ENCODE results near the gene SLC5A4. TPM values are rescaled to one million over a fixed set of nuclear protein-coding genes. Genes with fewer than 3 reads are reported as not detected.
"Not testable (repeated sequence)": the region's sequence is repeated elsewhere in the genome, so short reads cannot be mapped to it uniquely, and the experiment has no call there.

The SLC5A4 gene
- total RNA-seq, 1 experiment from 2014 or later, result not detected

GRCh38 chr22:32199961-32200360 is 55.2 kb downstream of the SLC5A4 start:
- DNase-seq (ENCODE audit: low spot score), result no peak

GRCh38 chr22:32199341-32199740 is 55.8 kb downstream of the SLC5A4 start:
- no peak for DNase-seq (ENCODE audit: low spot score)

- not testable (repeated sequence) for DNase-seq (ENCODE audit: low spot score)
Observed at GRCh38 chr22:32197553-32198226, 57.5 kb downstream of the SLC5A4 start.

GRCh38 chr22:32195900-32196299 is 59.2 kb downstream of the SLC5A4 start:
- not testable (repeated sequence) for DNase-seq (ENCODE audit: low spot score)

- DNase-seq (ENCODE audit: low spot score), result not testable (repeated sequence)
Observed at GRCh38 chr22:32193346-32193745, 61.8 kb downstream of the SLC5A4 start.

GRCh38 chr22:32191021-32191420 is 64.1 kb downstream of the SLC5A4 start:
- DNase-seq (ENCODE audit: low spot score), result not testable (repeated sequence)

- DNase-seq (ENCODE audit: low spot score), result no peak
Observed at GRCh38 chr22:32185821-32186220, 69.3 kb downstream of the SLC5A4 start.

- DNase-seq (ENCODE audit: low spot score), result no peak
Observed at GRCh38 chr22:32183625-32184024, 71.5 kb downstream of the SLC5A4 start.

GRCh38 chr22:32181043-32181442 is 74.1 kb downstream of the SLC5A4 start:
- no peak for DNase-seq (ENCODE audit: low spot score)

GRCh38 chr22:32177221-32177765 is 77.9 kb downstream of the SLC5A4 start:
- DNase-seq (ENCODE audit: low spot score), result no peak

- no peak for DNase-seq (ENCODE audit: low spot score)
Observed at GRCh38 chr22:32175683-32176644, 79.2 kb downstream of the SLC5A4 start.

- no peak for DNase-seq (ENCODE audit: low spot score)
Observed at GRCh38 chr22:32175115-32175514, 80.0 kb downstream of the SLC5A4 start.

Small RNA genes within 50 kb of the gene (small RNA-seq; reads per million reads assigned to genes)
- not detected for gene RF02171

Other genes starting within 250 kb of the SLC5A4 start
- 3.9 and 6.8 TPM in 2 replicates for gene SLC5A1, start 212.1 kb downstream of the SLC5A4 start, total RNA-seq (2014; rRNA removed; shearing (Covaris generic))
- not detected in 2 replicates for gene C22orf42, start 96.0 kb downstream of the SLC5A4 start, total RNA-seq (2014; rRNA removed; shearing (Covaris generic))
- not detected in 2 replicates for gene RFPL2, start 50.3 kb downstream of the SLC5A4 start, total RNA-seq (2014; rRNA removed; shearing (Covaris generic))
- not detected in 2 replicates for gene RFPL3, start 102.5 kb upstream of the SLC5A4 start, total RNA-seq (2014; rRNA removed; shearing (Covaris generic))
- gene RTCB, start 156.9 kb upstream of the SLC5A4 start, total RNA-seq (2014; rRNA removed; shearing (Covaris generic)), result 47.6 and 49.1 TPM in 2 replicates
- gene BPIFC, start 209.1 kb upstream of the SLC5A4 start, total RNA-seq (2014; rRNA removed; shearing (Covaris generic)), result 0.37 TPM in 1 of 2 replicates, not detected in the other
- 49.1 and 54.9 TPM in 2 replicates for gene FBXO7, start 219.5 kb upstream of the SLC5A4 start, total RNA-seq (2014; rRNA removed; shearing (Covaris generic))

Data from HT-29 (cell line).